Activated CD4-positive, CD25-positive, alpha-beta regulatory T cell treated with anti-CD3 and anti-CD28 coated beads, Interleukin-2, amount 50 U/mL, for 24 hours (primary cell): ENCODE data around the gene DNAH6.
"Not testable (repeated sequence)": the region's sequence is repeated elsewhere in the genome, so short reads cannot be mapped to it uniquely, and the experiment has no call there.

Experiments
- ATAC-seq, 2 donors: fragments of 150-1000 bp; cut with Tn5 transposase; one replicate each; pipeline ENCODE4 v1.10.0; 2021; ENCODE audit warnings: mild to moderate bottlenecking in 1 of 2, moderate library complexity in 1 of 2

The DNAH6 gene

GRCh38 chr2:84757648-84758047 is 241.3 kb downstream of the DNAH6 start:
- ATAC-seq, result no peak

- ATAC-seq, result no peak
Observed at GRCh38 chr2:84766791-84767190, 250.5 kb downstream of the DNAH6 start.

DNA sequence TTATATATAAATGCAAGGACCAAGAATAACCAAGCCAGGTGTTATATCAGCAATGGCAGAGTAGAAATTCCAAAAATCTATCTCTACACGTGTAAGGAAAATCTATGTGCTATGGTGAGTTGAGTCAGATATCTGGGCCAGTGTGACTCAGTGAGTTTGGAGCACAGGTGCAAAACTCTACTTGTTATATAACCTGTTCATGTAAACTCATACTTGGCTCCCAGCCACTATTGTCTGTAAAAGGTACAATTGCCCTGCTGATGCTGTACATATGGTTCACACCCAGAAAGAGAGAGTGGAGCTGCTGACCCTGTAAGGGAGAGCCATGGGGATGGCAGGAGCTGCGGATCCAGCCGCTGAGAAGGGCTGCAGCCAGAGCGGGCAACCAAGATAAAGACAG is 252.5 kb downstream of the DNAH6 start:
- no peak for ATAC-seq

GRCh38 chr2:84770280-84770679 is 254.0 kb downstream of the DNAH6 start:
- ATAC-seq, result no peak

DNA sequence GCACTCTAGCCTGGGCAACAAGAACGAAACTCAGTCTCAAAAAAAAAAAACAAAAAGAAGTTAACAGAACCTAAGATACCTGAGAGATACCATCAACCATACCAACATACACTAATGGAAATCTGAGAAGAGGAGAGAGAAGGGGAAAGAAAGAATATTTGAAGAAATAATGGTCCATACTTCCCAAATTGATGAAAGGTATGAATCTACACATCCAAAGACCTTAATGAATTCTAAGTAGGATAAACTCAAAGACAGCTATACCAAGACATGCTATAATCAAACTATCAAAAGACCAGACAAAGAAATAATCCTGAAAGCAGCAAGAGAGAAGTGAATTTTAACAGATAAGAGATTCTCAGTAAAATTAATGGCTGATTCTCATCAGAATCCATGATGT is 255.0 kb downstream of the DNAH6 start:
- ATAC-seq, result no peak

- ATAC-seq, result not testable (repeated sequence)
Observed at GRCh38 chr2:84773562-84773961, 257.3 kb downstream of the DNAH6 start.

GRCh38 chr2:84776011-84776410 is 259.7 kb downstream of the DNAH6 start:
- ATAC-seq, result no peak

DNA sequence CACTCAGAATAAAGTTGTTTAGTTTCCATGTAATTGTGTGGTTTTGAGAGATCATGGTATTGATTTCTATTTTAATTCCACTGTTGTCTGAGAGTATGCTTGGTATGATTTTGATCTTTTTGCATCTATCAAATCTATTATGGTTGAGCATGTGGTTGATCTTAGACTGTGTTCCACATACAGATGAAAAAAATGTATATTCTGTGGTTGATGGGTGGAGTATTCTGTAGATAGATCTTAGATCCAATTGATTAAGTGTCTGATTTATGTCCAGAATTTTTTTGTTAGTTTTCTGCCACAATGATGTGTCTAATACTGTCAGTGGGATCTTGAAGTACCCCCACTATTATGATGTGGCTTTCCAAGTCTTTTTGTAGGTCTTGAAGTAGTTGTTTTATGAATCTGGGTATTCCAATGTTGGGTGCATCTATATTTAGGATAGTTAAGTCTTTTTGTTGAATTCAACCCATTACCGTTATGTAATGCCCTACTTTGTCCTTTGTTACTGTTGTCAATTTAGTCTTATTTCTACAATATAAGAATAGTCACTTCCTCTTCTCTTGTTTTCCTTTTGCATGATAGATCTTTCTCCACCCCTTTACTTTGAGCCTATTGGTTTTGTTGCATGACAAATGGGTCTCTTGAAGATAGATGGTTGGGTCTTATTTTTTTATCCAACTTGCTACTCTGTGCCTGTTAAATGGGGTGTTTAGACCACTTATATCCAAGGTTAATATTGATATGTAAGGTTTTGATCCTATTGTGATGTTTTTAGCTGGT is 262.8 kb downstream of the DNAH6 start:
- no peak for ATAC-seq

DNA sequence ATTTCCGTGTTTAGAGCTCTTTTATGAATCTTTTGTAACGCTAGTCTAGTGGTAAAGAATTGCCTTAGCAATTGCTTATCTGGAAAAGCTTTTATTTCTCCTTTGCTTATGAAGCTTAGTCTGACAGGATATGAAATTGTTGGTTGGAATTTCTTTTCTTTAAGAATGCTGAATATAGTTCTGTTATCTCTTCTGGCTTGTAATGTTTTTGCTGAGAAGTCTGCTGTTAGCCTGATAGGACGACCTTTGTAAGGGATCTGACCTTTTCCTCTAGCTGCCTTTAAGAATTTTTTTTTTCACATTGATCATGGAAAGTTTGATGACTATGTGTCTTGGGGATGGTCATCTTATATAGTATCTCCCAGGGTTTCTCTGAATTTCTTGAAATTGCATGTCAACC is 263.5 kb downstream of the DNAH6 start:
- ATAC-seq, result no peak

GRCh38 chr2:84781942-84782716 is 265.8 kb downstream of the DNAH6 start:
- peak; percentile 97 to 99 for ATAC-seq

GRCh38 chr2:84782717-84783442 is 266.6 kb downstream of the DNAH6 start:
- peak; percentile 36 for ATAC-seq

- no peak for ATAC-seq
Observed at GRCh38 chr2:84785950-84786349, 269.7 kb downstream of the DNAH6 start.

GRCh38 chr2:84786601-84787000 is 270.3 kb downstream of the DNAH6 start:
- ATAC-seq, result no peak

GRCh38 chr2:84788027-84788426 is 271.7 kb downstream of the DNAH6 start:
- no peak for ATAC-seq

GRCh38 chr2:84788498-84788897 is 272.2 kb downstream of the DNAH6 start:
- ATAC-seq, result no peak

GRCh38 chr2:84792856-84793522 is 276.7 kb downstream of the DNAH6 start:
- no peak for ATAC-seq

- ATAC-seq, result no peak
Observed at GRCh38 chr2:84793641-84794040, 277.3 kb downstream of the DNAH6 start.

DNA sequence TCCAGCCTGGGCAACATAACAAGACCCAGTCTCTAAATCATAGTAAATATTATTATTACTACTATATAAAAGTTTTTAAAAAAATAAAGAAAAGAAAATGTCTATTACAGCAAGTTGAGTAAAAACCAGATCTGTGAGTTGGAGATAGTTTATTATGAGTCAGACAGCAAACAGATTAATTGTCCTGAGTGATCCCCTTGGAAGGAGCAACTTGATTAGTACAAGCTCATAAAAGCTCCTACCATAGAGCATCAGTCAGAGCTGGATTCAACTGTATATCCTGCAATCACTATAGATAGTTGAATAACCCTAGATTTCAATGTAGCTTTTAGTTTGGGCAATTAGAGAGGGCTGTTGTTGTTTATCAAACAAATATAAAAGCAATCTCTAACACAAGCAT is 280.5 kb downstream of the DNAH6 start:
- ATAC-seq, result no peak

GRCh38 chr2:84797271-84797670 is 281.0 kb downstream of the DNAH6 start:
- ATAC-seq, result no peak

GRCh38 chr2:84799772-84800171 is 283.5 kb downstream of the DNAH6 start:
- no peak for ATAC-seq

GRCh38 chr2:84800194-84800805 is 284.0 kb downstream of the DNAH6 start:
- ATAC-seq, result peak in 1 of 2 donors; percentile 51

GRCh38 chr2:84801811-84802210 is 285.5 kb downstream of the DNAH6 start:
- ATAC-seq, result no peak
